GM19452 (cell line): ENCODE results near the gene ATP4B.

ENCODE experiments used
- ATAC-seq: cut with Tn5 transposase; IDR thresholded peaks from one replicate; pipeline ENCODE4 v1.9.1; 2021; ENCODE audit not compliant: unreplicated experiment

ATP4B gene

GRCh38 chr13:113608967-113609533, 48.9 kb downstream of the ATP4B start:
- no peak for ATAC-seq

- no peak for ATAC-seq
These were observed 49.9 kb downstream of the ATP4B start for GRCh38 chr13:113607889-113608635.

GRCh38 chr13:113607056-113607888, 50.7 kb downstream of the ATP4B start:
- ATAC-seq: no peak

- ATAC-seq: no peak
These were observed 52.0 kb downstream of the ATP4B start for GRCh38 chr13:113605866-113606438.

- no peak for ATAC-seq
These were observed 52.5 kb downstream of the ATP4B start for GRCh38 chr13:113605461-113605860.

GRCh38 chr13:113604186-113604585, 53.8 kb downstream of the ATP4B start:
- peak; percentile 48 for ATAC-seq

DNA sequence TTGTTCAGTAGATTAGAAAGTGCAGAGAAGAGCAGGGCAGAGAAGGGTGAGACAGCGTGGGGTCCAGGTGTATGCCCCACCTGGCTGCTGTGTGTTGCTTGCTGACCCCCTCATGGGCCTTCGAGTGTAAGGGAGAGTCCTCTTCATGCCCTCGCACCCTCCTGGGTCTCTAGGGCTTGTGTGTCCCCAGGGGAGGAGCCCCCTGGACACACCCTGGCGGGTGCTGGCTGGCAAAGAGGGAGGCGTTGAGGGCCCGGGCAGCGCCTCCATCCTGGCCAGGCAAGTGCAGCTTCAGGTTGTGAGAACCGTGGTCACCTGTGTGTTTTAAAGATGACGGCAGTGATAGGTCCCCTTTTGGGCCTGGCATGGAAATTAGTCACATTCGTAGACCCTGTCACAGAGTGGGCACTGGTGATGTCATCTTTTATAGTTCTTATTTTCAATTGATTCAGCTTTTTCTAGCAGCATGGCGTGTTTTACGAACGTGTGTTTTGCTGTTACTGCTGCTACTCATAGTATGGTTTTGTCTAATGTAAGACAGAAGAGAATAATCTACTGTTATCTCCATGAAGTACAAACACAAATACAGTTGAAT, 54.8 kb downstream of the ATP4B start:
- no peak for ATAC-seq

DNA sequence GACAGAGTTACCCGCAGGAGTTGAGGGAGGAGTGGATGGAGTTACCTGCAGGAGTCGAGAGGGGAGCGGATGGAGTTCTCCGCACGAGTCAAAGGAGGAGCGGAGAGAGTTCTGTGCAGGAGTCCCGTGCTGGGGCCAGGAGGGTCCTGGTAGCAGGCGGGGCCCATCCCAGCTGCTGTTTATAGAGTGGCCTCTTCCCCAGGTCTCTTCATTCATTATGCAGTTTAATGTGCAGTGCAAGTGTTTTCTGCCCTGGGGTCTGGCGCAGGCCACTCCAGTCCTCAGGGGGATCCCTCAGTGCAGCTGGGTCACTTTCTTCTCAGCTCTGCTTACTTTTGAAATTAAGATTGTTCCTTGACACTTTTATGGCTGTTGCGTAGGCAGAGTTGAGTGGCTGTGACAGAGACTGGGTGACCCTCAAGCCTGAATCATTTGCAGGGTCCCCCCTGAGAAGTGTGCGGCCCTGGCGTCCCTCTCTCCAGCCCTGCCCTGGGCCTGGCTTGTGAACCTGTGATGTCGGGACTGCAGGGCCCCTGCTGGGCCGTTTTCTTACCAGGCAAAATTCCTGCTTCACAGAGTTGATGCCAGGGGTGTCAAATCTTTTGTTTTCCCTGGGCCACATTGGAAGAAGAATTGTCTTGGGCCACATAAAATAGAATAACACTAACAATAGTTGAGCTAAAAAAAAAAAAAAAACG, 55.6 kb downstream of the ATP4B start:
- ATAC-seq: no peak

- ATAC-seq: no peak
These were observed 56.6 kb downstream of the ATP4B start for GRCh38 chr13:113601166-113602070.

DNA sequence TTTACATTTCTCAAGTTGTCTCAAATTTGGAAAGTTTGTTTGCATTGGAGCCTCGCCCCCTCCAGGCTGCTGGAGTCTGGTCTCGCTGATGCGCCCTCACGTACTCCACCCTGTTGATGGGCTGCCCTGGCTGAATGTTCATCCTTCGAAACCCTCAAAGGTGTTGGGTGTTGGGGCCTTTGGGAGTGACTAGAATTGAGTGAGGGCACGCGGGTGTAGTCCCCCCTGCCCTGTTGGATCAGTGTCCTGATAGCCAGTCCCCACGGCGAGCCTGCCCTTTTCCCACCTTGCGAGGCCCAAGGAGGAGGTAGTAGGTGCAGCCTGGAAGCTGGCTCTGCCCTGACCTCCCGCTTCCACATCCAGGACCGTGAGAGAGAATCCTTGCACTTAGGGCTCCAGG, 58.6 kb downstream of the ATP4B start:
- ATAC-seq: no peak
